ENCODE data around the gene CTSH.
"Not testable (repeated sequence)": the region's sequence is repeated elsewhere in the genome, so short reads cannot be mapped to it uniquely, and the experiment has no call there.

The CTSH gene

GRCh38 chr15:78938658-78939488 lies 6.0 kb downstream of the CTSH start:
- no peak for DNase-seq

GRCh38 chr15:78937132-78937739 lies 7.6 kb downstream of the CTSH start:
- no peak for DNase-seq

- no peak for DNase-seq
Measured at GRCh38 chr15:78934655-78935023, 10.2 kb downstream of the CTSH start.

- DNase-seq: no peak
Measured at GRCh38 chr15:78933823-78934654, 10.8 kb downstream of the CTSH start.

GRCh38 chr15:78933187-78933822 lies 11.5 kb downstream of the CTSH start:
- no peak for DNase-seq

GRCh38 chr15:78932258-78932808 lies 12.5 kb downstream of the CTSH start:
- DNase-seq: no peak

GRCh38 chr15:78931439-78932257 lies 13.2 kb downstream of the CTSH start:
- DNase-seq: no peak

GRCh38 chr15:78930577-78931388 lies 14.1 kb downstream of the CTSH start:
- DNase-seq: no peak

- DNase-seq: no peak
Measured at GRCh38 chr15:78929536-78930264, 15.1 kb downstream of the CTSH start.

GRCh38 chr15:78928616-78929093 lies 16.2 kb downstream of the CTSH start:
- DNase-seq: no peak

- DNase-seq: not testable (repeated sequence)
Measured at GRCh38 chr15:78928176-78928575, 16.7 kb downstream of the CTSH start.

- no peak for DNase-seq
Measured at GRCh38 chr15:78927077-78927790, 17.6 kb downstream of the CTSH start.

- DNase-seq: no peak
Measured at GRCh38 chr15:78925956-78926743, 18.7 kb downstream of the CTSH start.

- DNase-seq: no peak
Measured at GRCh38 chr15:78925076-78925624, 19.7 kb downstream of the CTSH start.

GRCh38 chr15:78923480-78924360 lies 21.1 kb downstream of the CTSH start:
- DNase-seq: no peak

- DNase-seq: no peak
Measured at GRCh38 chr15:78923015-78923414, 21.8 kb downstream of the CTSH start.

- no peak for DNase-seq
Measured at GRCh38 chr15:78922527-78922926, 22.3 kb downstream of the CTSH start.

All from NCI-H2171 (cell line).